ACC112 (cell line): Measurements from ENCODE around the gene FAP.
A peak's percentile ranks its signal among the peaks of the same experiment; 100 is the strongest.

Experiments
- H2AFZ ChIP-seq: fragments of 200-600 bp; sonication (generic); one replicate; pipeline ENCODE4 v1.6.0; 2017; ENCODE audit warnings: antibody characterized with exemption, low read length; ENCODE audit not compliant: unreplicated experiment
- H3K27ac ChIP-seq: fragments of 200-600 bp; sonication (generic); 2 replicates; pipeline ENCODE4 v1.5.1; 2014; ENCODE audit warnings: low read depth, mild to moderate bottlenecking, antibody characterized with exemption, low read length, moderate library complexity
- H3K27me3 ChIP-seq: fragments of 200-600 bp; sonication (generic); 2 replicates; pipeline ENCODE4 v1.6.1; 2014; ENCODE audit warnings: mild to moderate bottlenecking, antibody characterized with exemption, low read length, moderate library complexity, mixed read lengths; ENCODE audit not compliant: insufficient read depth
- H3K36me3 ChIP-seq: fragments of 200-600 bp; sonication (generic); 2 replicates; pipeline ENCODE4 v1.6.1; 2016; ENCODE audit warnings: mild to moderate bottlenecking, antibody characterized with exemption, low read length, moderate library complexity, mixed read lengths; ENCODE audit not compliant: insufficient read depth
- H3K4me1 ChIP-seq: fragments of 200-600 bp; sonication (generic); one replicate; pipeline ENCODE4 v1.6.1; 2016; ENCODE audit warnings: low read length, mixed read lengths; ENCODE audit not compliant: insufficient read depth, unreplicated experiment, control insufficient read depth
- H3K4me3 ChIP-seq: fragments of 200-600 bp; sonication (generic); 2 replicates; pipeline ENCODE4 v1.5.1; 2014; ENCODE audit warnings: mild to moderate bottlenecking, low read depth, low read length
- H3K79me2 ChIP-seq: fragments of 200-600 bp; sonication (generic); one replicate; pipeline ENCODE4 v1.6.0; 2016; ENCODE audit warnings: low read length; ENCODE audit not compliant: control insufficient read depth, unreplicated experiment, insufficient read depth

Gene FAP

DNA sequence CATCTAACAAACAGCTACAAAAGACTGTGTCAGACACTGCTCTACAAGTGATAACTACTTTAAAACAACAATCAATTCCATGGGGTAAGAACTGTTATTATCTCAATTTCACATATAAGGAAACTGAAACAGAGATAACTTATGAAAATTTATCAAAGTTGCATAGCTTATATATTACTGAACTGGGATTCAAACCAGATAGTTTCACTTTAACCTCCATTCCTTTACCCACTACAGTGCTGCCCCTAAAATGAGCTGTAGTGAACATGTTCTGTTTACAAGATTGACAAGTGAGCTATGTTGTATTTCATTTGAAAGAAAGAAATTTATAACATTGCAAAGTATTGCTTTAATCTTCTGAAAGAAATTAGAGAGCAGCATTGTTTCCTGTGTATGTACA lies 77.1 kb downstream of the FAP start:
- H3K4me1 ChIP-seq: peaks cover 9% of the 10 kb centered on the region
- H3K79me2 ChIP-seq: no peaks in the 10 kb centered on the region
- H3K27ac ChIP-seq: no peak overlapping the region
- no peak overlapping the region for H2AFZ ChIP-seq
- no peaks in the 10 kb centered on the region for H3K36me3 ChIP-seq
- H3K4me3 ChIP-seq: no peak overlapping the region
- no peaks in the 10 kb centered on the region for H3K27me3 ChIP-seq

DNA sequence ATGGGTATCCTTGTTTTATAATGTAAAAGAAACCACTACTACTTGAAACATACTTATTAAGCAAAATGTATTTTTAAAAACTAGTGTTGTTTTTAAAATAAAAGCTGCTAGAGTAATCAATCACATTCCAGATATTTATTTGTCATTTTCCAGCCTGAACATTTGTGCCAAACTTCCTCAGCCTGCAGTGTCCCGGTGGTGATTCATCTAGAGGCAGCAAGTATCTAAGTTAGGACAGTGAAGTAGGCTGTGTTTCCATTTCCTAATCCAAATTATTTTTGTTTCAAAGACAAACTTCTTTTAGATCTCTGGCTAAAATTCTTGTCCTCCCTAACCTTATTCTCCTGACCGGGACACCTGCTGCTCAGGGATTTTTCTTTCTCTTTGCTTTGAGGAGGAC lies 78.4 kb downstream of the FAP start:
- H3K4me1 ChIP-seq: peaks cover 9% of the 10 kb centered on the region
- no peaks in the 10 kb centered on the region for H3K79me2 ChIP-seq
- no peaks in the 10 kb centered on the region for H3K36me3 ChIP-seq
- H3K27me3 ChIP-seq: no peaks in the 10 kb centered on the region
- H2AFZ ChIP-seq: no peak overlapping the region
- no peak overlapping the region for H3K27ac ChIP-seq
- H3K4me3 ChIP-seq: no peak overlapping the region

GRCh38 chr2:162159446-162159845 lies 83.8 kb downstream of the FAP start:
- H3K79me2 ChIP-seq: no peaks in the 10 kb centered on the region
- H3K4me1 ChIP-seq: no peaks in the 10 kb centered on the region
- no peak overlapping the region for H3K4me3 ChIP-seq
- no peaks in the 10 kb centered on the region for H3K27me3 ChIP-seq
- no peak overlapping the region for H3K27ac ChIP-seq
- no peak overlapping the region for H2AFZ ChIP-seq
- no peaks in the 10 kb centered on the region for H3K36me3 ChIP-seq

DNA sequence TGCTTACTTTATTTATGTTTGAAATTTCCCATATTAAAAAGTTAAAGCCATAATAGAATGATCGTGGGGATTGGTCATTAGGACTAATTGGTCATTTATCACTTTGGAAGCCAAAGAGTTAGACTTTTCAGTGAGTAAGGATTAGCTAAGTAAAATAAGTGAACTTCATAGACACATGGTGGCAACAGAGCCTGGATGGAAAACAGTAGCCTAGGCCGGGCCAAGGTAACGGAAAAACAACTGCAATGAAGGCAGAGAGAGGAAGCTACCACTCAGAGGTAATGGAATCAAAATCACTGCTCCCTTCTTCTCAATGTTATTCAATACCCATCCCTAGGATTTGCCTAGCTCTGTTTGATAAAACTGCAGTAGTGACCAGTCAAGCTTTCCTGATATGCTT lies 87.1 kb downstream of the FAP start:
- H3K79me2 ChIP-seq: no peaks in the 10 kb centered on the region
- H3K27ac ChIP-seq: no peak overlapping the region
- no peaks in the 10 kb centered on the region for H3K36me3 ChIP-seq
- no peak overlapping the region for H2AFZ ChIP-seq
- no peaks in the 10 kb centered on the region for H3K27me3 ChIP-seq
- no peak overlapping the region for H3K4me3 ChIP-seq
- no peaks in the 10 kb centered on the region for H3K4me1 ChIP-seq

GRCh38 chr2:162155093-162155492 lies 88.2 kb downstream of the FAP start:
- Histone ChIP-seq H3K4me3 (no peak overlapping the region), H3K79me2 (no peaks in the 10 kb centered on the region), H3K36me3 (no peaks in the 10 kb centered on the region), H2AFZ (no peak overlapping the region), H3K27ac (no peak overlapping the region), H3K27me3 (no peaks in the 10 kb centered on the region), H3K4me1 (no peaks in the 10 kb centered on the region)

- H3K36me3 ChIP-seq: no peaks in the 10 kb centered on the region
- H3K4me1 ChIP-seq: no peaks in the 10 kb centered on the region
- peak overlapping the region; percentile 20 for H2AFZ ChIP-seq
- H3K27ac ChIP-seq: no peak overlapping the region
- no peaks in the 10 kb centered on the region for H3K79me2 ChIP-seq
- H3K4me3 ChIP-seq: no peak overlapping the region
- no peaks in the 10 kb centered on the region for H3K27me3 ChIP-seq
Measured at GRCh38 chr2:162153608-162154224, 89.5 kb downstream of the FAP start.

DNA sequence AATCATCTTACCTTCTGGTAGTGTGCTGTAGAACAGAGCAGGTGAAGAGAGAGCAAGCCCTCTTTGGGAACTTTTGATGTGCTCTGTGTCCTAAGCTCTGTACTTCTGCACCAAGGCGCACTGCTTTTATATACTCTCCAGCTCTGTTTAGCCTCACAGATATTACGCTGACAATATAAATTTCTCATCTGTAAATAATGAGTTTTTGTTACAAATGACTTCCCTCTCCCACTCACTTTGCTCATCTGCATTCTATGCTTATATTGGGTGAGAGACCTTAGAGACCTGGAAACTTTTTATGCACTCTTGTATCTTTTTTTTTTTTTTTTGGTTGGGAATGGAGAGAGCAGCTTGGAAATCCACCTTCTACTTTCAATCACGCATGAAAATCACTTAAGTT lies 91.1 kb downstream of the FAP start, which contains the start of gene GCG:
GCG (minus strand) TSS at position 101 of the 400 bp plus-strand sequence. CDS start 3,069 bp downstream, outside the sequence.
- Histone ChIP-seq H3K4me1 (peaks cover 3% of the 10 kb centered on the region), H3K27me3 (no peaks in the 10 kb centered on the region), H3K79me2 (no peaks in the 10 kb centered on the region), H3K27ac (no peak within 1 kb of the TSS), H3K36me3 (no peaks in the 10 kb centered on the region), H2AFZ (no peak within 1 kb of the TSS), H3K4me3 (no peak within 1 kb of the TSS)

DNA sequence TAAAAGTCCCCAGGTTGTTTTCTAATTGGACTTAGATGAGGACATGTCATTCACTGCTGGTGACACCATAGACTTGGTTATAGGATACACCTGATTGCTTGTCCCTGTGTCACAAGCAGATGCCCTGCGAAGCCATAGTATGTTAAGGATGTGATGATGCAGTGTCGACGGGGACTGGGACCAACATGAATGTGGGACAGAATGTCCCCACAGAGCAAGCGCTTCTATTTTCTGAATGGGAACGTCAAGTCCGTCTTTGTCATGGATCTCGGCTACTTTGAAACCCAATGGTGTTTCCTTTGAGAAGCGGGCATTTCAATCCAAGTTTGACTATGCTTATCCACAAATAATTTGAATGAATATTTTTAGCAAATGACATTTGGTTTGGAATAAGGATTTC lies 93.3 kb downstream of the FAP start:
- peaks cover 10% of the 10 kb centered on the region for H3K4me1 ChIP-seq
- no peaks in the 10 kb centered on the region for H3K36me3 ChIP-seq
- no peaks in the 10 kb centered on the region for H3K27me3 ChIP-seq
- no peak overlapping the region for H3K4me3 ChIP-seq
- no peaks in the 10 kb centered on the region for H3K79me2 ChIP-seq
- no peak overlapping the region for H2AFZ ChIP-seq
- no peak overlapping the region for H3K27ac ChIP-seq

GRCh38 chr2:162149466-162149865 lies 93.8 kb downstream of the FAP start:
- Histone ChIP-seq H3K4me1 (peaks cover 10% of the 10 kb centered on the region), H2AFZ (no peak overlapping the region), H3K4me3 (no peak overlapping the region), H3K27me3 (no peaks in the 10 kb centered on the region), H3K27ac (no peak overlapping the region), H3K36me3 (no peaks in the 10 kb centered on the region), H3K79me2 (no peaks in the 10 kb centered on the region)

DNA sequence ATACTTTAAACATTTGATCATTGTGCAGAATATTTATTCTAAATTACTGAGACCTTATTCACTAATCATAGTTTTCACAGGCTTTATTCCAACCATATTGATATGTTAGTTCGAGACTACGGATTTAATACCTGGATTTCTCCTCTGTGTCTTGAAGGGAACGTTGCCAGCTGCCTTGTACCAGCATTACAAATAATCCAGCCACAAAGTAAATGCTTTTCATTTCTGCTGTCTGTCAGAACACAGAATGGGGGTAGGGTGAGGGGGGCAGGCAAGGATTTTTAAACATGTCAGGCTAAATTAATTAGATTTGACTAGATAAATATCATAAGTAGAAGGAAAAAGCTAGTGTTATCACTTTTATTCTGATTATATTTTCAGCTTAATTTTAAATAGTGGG lies 94.3 kb downstream of the FAP start:
- H3K4me1 ChIP-seq: peaks cover 10% of the 10 kb centered on the region
- no peaks in the 10 kb centered on the region for H3K79me2 ChIP-seq
- H3K27me3 ChIP-seq: no peaks in the 10 kb centered on the region
- no peak overlapping the region for H3K4me3 ChIP-seq
- H2AFZ ChIP-seq: no peak overlapping the region
- H3K27ac ChIP-seq: no peak overlapping the region
- no peaks in the 10 kb centered on the region for H3K36me3 ChIP-seq

- H3K36me3 ChIP-seq: no peaks in the 10 kb centered on the region
- H3K4me1 ChIP-seq: peaks cover 10% of the 10 kb centered on the region
- no peak overlapping the region for H3K27ac ChIP-seq
- no peaks in the 10 kb centered on the region for H3K27me3 ChIP-seq
- no peaks in the 10 kb centered on the region for H3K79me2 ChIP-seq
- no peak overlapping the region for H2AFZ ChIP-seq
- H3K4me3 ChIP-seq: no peak overlapping the region
Measured at GRCh38 chr2:162143969-162144368, 99.3 kb downstream of the FAP start.
